ENCODE results near the gene JAML. TPM values are rescaled to one million over a fixed set of nuclear protein-coding genes. Genes with fewer than 3 reads are reported as not detected.
A peak's percentile ranks its signal among the peaks of the same experiment; 100 is the strongest.

Gene JAML
- total and polyA plus RNA-seq, 12 donors, result 0.50 to 19.5 (median 2.1) TPM

- intact Hi-C loops (cut with DNase I), result no loop called here
- no peak overlapping the region for H3K4me3 ChIP-seq
- DNase-seq (no peak), ATAC-seq (no peak)
- H3K27ac ChIP-seq, result peak overlapping the region in 1 of 10 donors; percentile 85
- no peak for TF ChIP-seq CTCF (IDR thresholded peaks at IDR 0.05)
- H3K9me3 ChIP-seq, result no peaks in the 10 kb centered on the region
- peaks cover 0 to 29% (median 0%) of the 10 kb centered on the region in 9 donors for H3K36me3 ChIP-seq
- peaks cover 0 to 54% (median 0%) of the 10 kb centered on the region in 9 donors for H3K4me1 ChIP-seq
- no peaks in the 10 kb centered on the region for H3K27me3 ChIP-seq
Measured at GRCh38 chr11:118231461-118231860, 6.7 kb upstream of the JAML start.

- TF ChIP-seq CTCF (IDR thresholded peaks at IDR 0.05), result no peak
- Histone ChIP-seq H3K4me3 (no peak overlapping the region), H3K9me3 (no peaks in the 10 kb centered on the region), H3K27ac (peak overlapping the region in 2 of 10 donors; percentile 9 to 85), H3K4me1 (peaks cover 0 to 58% (median 0%) of the 10 kb centered on the region in 9 donors), H3K27me3 (no peaks in the 10 kb centered on the region), H3K36me3 (peaks cover 0 to 25% (median 0%) of the 10 kb centered on the region in 9 donors)
- ATAC-seq (no peak), DNase-seq (no peak)
- 95 to 97% methylated on average over 3 of the region's 3 CpGs for WGBS, 2 donors
- intact Hi-C loops (cut with DNase I), result no loop called here
Measured at GRCh38 chr11:118230088-118230487, 5.3 kb upstream of the JAML start.

- intact Hi-C loops (cut with DNase I), result no loop called here
- 80 to 83% methylated on average over 5 of the region's 5 CpGs for WGBS, 2 donors
- no peak for ATAC-seq
- Histone ChIP-seq H3K9me3 (no peaks in the 10 kb centered on the region), H3K36me3 (peaks cover 0 to 19% (median 0%) of the 10 kb centered on the region in 9 donors), H3K27me3 (no peaks in the 10 kb centered on the region), H3K4me3 (no peak overlapping the region), H3K27ac (peak overlapping the region in 3 of 10 donors; percentile 10 to 85 (median 44)), H3K4me1 (peaks cover 0 to 59% (median 0%) of the 10 kb centered on the region in 9 donors)
- no peak for TF ChIP-seq CTCF (IDR thresholded peaks at IDR 0.05)
- no peak for DNase-seq
Measured at GRCh38 chr11:118229274-118229847, 4.5 kb upstream of the JAML start.

- intact Hi-C loops (cut with DNase I), result no loop called here
- no peaks in the 10 kb centered on the region for H3K9me3 ChIP-seq
- H3K36me3 ChIP-seq, result peaks cover 0 to 12% (median 0%) of the 10 kb centered on the region in 9 donors
- H3K4me3 ChIP-seq, result no peak overlapping the region
- WGBS, 2 donors, result 89% methylated on average over 8 of the region's 8 CpGs
- peak overlapping the region in 4 of 10 donors; percentile 32 to 85 (median 38) for H3K27ac ChIP-seq
- H3K27me3 ChIP-seq, result no peaks in the 10 kb centered on the region
- no peak for DNase-seq
- TF ChIP-seq CTCF (IDR thresholded peaks at IDR 0.05), result no peak
- ATAC-seq, result peak in 5 of 8 donors; percentile 11 to 60 (median 39)
- peaks cover 0 to 59% (median 0%) of the 10 kb centered on the region in 9 donors for H3K4me1 ChIP-seq
Measured at GRCh38 chr11:118227865-118228785, 3.3 kb upstream of the JAML start.
